Testis (tissue), 3 donors: ENCODE data around the gene ABCB11. TPM values are rescaled to one million over a fixed set of nuclear protein-coding genes. Genes with fewer than 3 reads are reported as not detected.

ENCODE experiments used
- DNase-seq: peaks from one replicate; pipeline ENCODE4 v3.0.0-alpha.2; 2019
- H3K27ac ChIP-seq, 2 donors: fragments of 200-600 bp; sonication (generic); one replicate each; pipeline ENCODE4 v1.5.1; 2019
- H3K27me3 ChIP-seq: fragments of 200-600 bp; sonication (generic); one replicate; pipeline ENCODE4 v1.5.1; 2019
- H3K36me3 ChIP-seq: fragments of 200-600 bp; sonication (generic); one replicate; pipeline ENCODE4 v1.5.1; 2017; ENCODE audit warnings: low read depth; ENCODE audit errors: missing control alignments
- H3K4me1 ChIP-seq: fragments of 200-600 bp; sonication (generic); one replicate; pipeline ENCODE4 v1.5.1; 2019
- H3K4me3 ChIP-seq, 2 donors: fragments of 200-600 bp; sonication (generic); one replicate each; pipeline ENCODE4 v1.5.1; 2017 to 2019
- H3K9me3 ChIP-seq: fragments of 200-600 bp; sonication (generic); one replicate; pipeline ENCODE4 v1.5.1; 2017
- POLR2A ChIP-seq: fragments of 450-650 bp; IDR thresholded peaks from one replicate; pipeline ENCODE4 v1.6.1; 2017; ENCODE audit warnings: antibody characterized with exemption, mild to moderate bottlenecking, moderate library complexity
- whole genome bisulfite sequencing, 2 donors: methylation state at CpG; one replicate each; pipeline ENCODE4 v1.1.5; 2018; 5-methylcytosine and 5-hydroxymethylcytosine counted together
- intact Hi-C: fragments of 100-400 bp; cut with DNase I; formaldehyde crosslinking; loops from one replicate; pipeline ENCODE4 v1.15.1; 2023; ENCODE audit warnings: low total_unique reads
- polyA plus RNA-seq: library from polyadenylated mRNA; stranded (reverse); fragments of 350-450 nt; fragmentation: Illumina TruSeq; extraction: RNeasy Lipid Tissue Mini Kit (QIAGEN cat#74804); gene quantifications from one replicate; pipeline ENCODE4 v1.2.3, GENCODE V29; 2014; ENCODE audit warnings: low read depth, low replicate concordance; ENCODE audit not compliant: insufficient read depth
- total RNA-seq, 2 donors: library from RNA; depleted of rRNA; stranded (reverse); fragments of >200 nt; gene quantifications; one replicate each; pipeline ENCODE4 v1.2.3, GENCODE V29; 2016
- TF ChIP-seq, protein P1 (sequence below), 3 experiments: fragments of 450-650 bp in 2 of 3; fragments of 200-600 bp in 1 of 3; sonication (generic) in 1 of 3; IDR thresholded peaks; one replicate each; pipeline ENCODE4 v1.5.1; 2016 to 2019; ENCODE audit warnings: antibody characterized with exemption in 3 of 3, mild to moderate bottlenecking in 2 of 3, moderate library complexity in 1 of 3

The ABCB11 gene
- total and polyA plus RNA-seq, 3 donors from 2014 or later = 4.6 to 16.1 (median 7.2) TPM

GRCh38 chr2:168904358-168904757 lies 126.8 kb downstream of the ABCB11 start:
- WGBS, 2 donors = 89 to 96% methylated on average over 3 of the region's 3 CpGs
- intact Hi-C loops = no loop called here
- TF ChIP-seq, protein P1, sequence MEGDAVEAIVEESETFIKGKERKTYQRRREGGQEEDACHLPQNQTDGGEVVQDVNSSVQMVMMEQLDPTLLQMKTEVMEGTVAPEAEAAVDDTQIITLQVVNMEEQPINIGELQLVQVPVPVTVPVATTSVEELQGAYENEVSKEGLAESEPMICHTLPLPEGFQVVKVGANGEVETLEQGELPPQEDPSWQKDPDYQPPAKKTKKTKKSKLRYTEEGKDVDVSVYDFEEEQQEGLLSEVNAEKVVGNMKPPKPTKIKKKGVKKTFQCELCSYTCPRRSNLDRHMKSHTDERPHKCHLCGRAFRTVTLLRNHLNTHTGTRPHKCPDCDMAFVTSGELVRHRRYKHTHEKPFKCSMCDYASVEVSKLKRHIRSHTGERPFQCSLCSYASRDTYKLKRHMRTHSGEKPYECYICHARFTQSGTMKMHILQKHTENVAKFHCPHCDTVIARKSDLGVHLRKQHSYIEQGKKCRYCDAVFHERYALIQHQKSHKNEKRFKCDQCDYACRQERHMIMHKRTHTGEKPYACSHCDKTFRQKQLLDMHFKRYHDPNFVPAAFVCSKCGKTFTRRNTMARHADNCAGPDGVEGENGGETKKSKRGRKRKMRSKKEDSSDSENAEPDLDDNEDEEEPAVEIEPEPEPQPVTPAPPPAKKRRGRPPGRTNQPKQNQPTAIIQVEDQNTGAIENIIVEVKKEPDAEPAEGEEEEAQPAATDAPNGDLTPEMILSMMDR (IDR thresholded peaks at IDR 0.05) = no peak
- TF ChIP-seq POLR2A = no peak

GRCh38 chr2:168903888-168904287 lies 127.2 kb downstream of the ABCB11 start:
- 83 to 97% methylated on average over 2 of the region's 2 CpGs for WGBS, 2 donors
- no peak overlapping the region for H3K27ac ChIP-seq
- DNase-seq = no peak
- no peaks in the 10 kb centered on the region for H3K27me3 ChIP-seq
- H3K9me3 ChIP-seq = no peaks in the 10 kb centered on the region
- H3K4me3 ChIP-seq = no peak overlapping the region
- intact Hi-C loops = no loop called here
- H3K36me3 ChIP-seq = no peaks in the 10 kb centered on the region
- TF ChIP-seq POLR2A = no peak
- TF ChIP-seq, protein P1 (IDR thresholded peaks at IDR 0.05) = no peak
- H3K4me1 ChIP-seq = no peaks in the 10 kb centered on the region

More at GRCh38 chr2:168904358-168904757, 126.8 kb downstream of the ABCB11 start:
- Histone ChIP-seq H3K9me3 (no peaks in the 10 kb centered on the region), H3K4me3 (no peak overlapping the region), H3K4me1 (no peaks in the 10 kb centered on the region), H3K27ac (no peak overlapping the region), H3K36me3 (no peaks in the 10 kb centered on the region), H3K27me3 (no peaks in the 10 kb centered on the region)
- DNase-seq = no peak

DNA sequence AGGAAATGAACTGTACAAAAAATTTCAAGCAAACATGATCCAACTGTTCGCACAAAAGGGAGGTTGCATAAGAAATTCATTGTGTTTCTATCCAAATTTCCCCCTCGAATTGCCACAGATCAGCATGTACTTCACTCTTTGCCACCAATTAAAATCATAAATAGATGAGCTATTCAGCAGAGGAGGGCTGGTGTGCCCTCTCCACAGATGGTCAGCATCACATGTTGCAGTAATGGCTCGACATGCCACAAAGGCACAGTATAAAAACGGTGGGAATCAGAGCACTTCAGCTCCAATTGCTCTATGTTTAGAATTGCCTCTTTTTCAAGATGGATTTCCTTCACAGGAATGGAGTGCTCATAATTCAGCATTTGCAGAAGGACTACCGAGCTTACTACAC lies 130.1 kb downstream of the ABCB11 start, which contains the start of gene G6PC2:
G6PC2 (plus strand) TSS at position 289 of the 400 bp plus-strand sequence; CDS start at position 330, 41 bp downstream.
- WGBS, 2 donors = 41 to 55% methylated on average over 5 of the region's 5 CpGs
- intact Hi-C loops = no loop called here
- no peaks in the 10 kb centered on the region for H3K36me3 ChIP-seq

DNA sequence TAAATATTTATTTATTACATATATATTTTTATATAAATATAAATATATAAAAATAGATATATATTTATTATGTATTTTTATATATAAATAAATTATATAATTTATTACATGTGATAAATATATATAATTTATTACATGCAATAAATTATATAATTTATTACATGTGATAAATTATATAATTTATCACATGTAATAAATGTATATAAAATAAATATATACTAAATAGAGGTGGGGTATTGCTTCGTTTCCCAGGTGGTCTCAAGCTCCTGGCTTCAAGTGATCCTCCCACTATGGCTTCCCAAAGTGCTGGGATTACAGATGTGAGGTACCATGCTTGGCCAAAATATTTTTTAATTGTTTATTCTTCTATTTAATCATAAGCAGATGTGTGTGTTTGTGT lies 133.7 kb downstream of the ABCB11 start:
- H3K36me3 ChIP-seq = no peaks in the 10 kb centered on the region
- no peaks in the 10 kb centered on the region for H3K4me1 ChIP-seq
- 62 to 87% methylated on average over 1 of the region's 1 CpG for WGBS, 2 donors
- intact Hi-C loops = no loop called here
- TF ChIP-seq, protein P1 (IDR thresholded peaks at IDR 0.05) = no peak
- TF ChIP-seq POLR2A = no peak
- H3K27ac ChIP-seq = no peak overlapping the region
- no peak for DNase-seq
- H3K4me3 ChIP-seq = no peak overlapping the region
- no peaks in the 10 kb centered on the region for H3K9me3 ChIP-seq
- H3K27me3 ChIP-seq = no peaks in the 10 kb centered on the region

More for the DNA sequence above, 130.1 kb downstream of the ABCB11 start, which contains the start of gene G6PC2:
- Histone ChIP-seq H3K9me3 (no peaks in the 10 kb centered on the region), H3K27ac (no peak within 1 kb of the TSS), H3K27me3 (no peaks in the 10 kb centered on the region), H3K4me1 (no peaks in the 10 kb centered on the region), H3K4me3 (no peak within 1 kb of the TSS)
- no peak for DNase-seq
- TF ChIP-seq, protein P1 (IDR thresholded peaks at IDR 0.05) = no peak
- TF ChIP-seq POLR2A = no peak

DNA sequence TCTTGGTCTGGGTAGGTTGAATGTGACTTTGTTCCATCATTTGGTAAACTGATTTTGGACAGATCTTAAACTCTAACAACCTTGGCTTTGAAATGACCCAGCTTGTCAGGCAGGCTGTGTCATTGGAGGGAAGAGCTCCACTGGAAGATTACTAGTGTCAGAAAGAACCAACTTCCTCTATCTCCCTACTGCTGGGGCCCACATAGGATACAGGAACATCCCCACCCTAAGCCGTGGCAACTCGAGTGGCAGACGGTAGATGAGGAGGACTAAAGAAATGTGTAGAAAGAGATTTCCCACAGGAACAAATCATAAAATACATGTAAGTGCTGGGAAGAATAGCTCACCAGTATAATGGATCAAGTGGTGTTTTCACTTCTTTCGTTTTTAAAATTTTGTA lies 134.3 kb downstream of the ABCB11 start:
- Histone ChIP-seq H3K9me3 (no peaks in the 10 kb centered on the region), H3K27me3 (no peaks in the 10 kb centered on the region), H3K36me3 (no peaks in the 10 kb centered on the region), H3K4me3 (no peak overlapping the region), H3K27ac (no peak overlapping the region), H3K4me1 (no peaks in the 10 kb centered on the region)
- no peak for DNase-seq
- TF ChIP-seq, protein P1 (IDR thresholded peaks at IDR 0.05) = no peak
- no peak for TF ChIP-seq POLR2A
- intact Hi-C loops = no loop called here
- WGBS, 2 donors = 56 to 82% methylated on average over 4 of the region's 4 CpGs
